Central memory CD8-positive, alpha-beta T cell (primary cell): ENCODE measurements around the gene TMUB2.

Source experiments
- ATAC-seq: fragments of 150-1000 bp; cut with Tn5 transposase; replicated peaks from 2 replicates; pipeline ENCODE4 v1.10.0; 2022; ENCODE audit warnings: mild to moderate bottlenecking, moderate FRiP score, moderate number of reproducible peaks; ENCODE audit not compliant: poor library complexity, severe bottlenecking; ENCODE audit errors: extremely low read depth
- DNase-seq, 2 donors: peaks; one replicate each; pipeline ENCODE4 v3.0.0; 2021; ENCODE audit warnings: low spot score in 2 of 2
- H3K27ac Mint-ChIP-seq: one replicate; pipeline ENCODE4 v1.8.0; 2022; ENCODE audit warnings: low read depth, mild to moderate bottlenecking, moderate library complexity, mixed read lengths
- H3K27me3 Mint-ChIP-seq: one replicate; pipeline ENCODE4 v1.8.0; 2022; ENCODE audit warnings: mixed read lengths
- H3K36me3 Mint-ChIP-seq: one replicate; pipeline ENCODE4 v1.8.0; 2022; ENCODE audit warnings: mild to moderate bottlenecking, moderate library complexity, mixed read lengths; ENCODE audit not compliant: insufficient read depth
- H3K4me1 Mint-ChIP-seq: one replicate; pipeline ENCODE4 v1.8.0; 2022; ENCODE audit warnings: mixed read lengths
- H3K4me3 Mint-ChIP-seq: one replicate; pipeline ENCODE4 v1.8.0; 2022; ENCODE audit warnings: mild to moderate bottlenecking, moderate library complexity, mixed read lengths
- H3K9me3 Mint-ChIP-seq: one replicate; pipeline ENCODE4 v1.8.0; 2022; ENCODE audit warnings: mixed read lengths

The TMUB2 gene

DNA sequence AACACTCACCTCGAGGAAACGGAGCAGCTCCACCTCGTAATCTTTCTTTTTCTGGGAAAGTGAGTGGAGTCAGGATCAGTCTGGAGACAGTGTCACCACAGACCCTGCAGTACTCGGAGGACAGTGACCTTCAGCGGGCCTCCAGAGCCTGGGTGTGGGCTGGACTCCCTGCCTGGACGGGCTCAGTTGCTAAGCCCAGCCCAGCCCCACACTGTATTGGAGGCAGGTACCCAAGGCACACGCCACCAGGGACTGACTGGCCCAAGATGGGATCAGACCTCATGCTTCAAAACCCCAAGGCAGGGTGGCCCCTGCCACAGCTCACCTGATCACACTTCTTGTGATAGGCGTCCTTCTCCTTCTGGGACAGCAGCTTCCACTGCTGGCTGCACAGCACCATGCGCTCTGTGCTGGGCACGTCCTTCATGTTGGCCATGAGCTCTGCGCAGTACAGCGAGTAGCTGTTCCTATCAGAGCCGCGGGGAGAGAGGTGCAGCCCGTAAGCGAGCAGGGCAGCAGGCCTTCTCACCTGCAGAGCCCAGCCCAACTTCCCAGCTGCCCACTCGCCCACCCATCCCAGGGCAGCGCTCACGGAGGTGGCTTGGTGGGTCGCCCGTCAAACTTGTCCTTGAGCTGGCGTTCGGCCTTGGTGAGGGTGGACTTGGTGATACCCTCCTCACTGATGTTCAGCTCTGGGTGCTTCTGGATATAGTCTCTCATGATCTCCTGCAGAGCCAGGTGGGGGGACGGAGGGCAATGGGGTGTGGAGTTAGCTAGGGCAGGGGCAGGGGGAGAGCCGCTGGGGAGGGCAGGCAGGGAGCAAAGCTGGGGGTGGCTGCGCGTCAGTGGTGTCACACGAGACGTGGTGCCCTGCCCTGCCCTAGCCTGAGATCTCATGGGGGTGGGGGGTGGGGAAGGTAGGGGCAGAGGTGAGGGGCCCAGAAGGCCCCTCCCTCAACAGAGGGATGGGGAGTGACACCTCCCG, 24.8 kb downstream of the TMUB2 start:
- no peak overlapping the region for H3K27ac Mint-ChIP-seq
- no peaks in the 10 kb centered on the region for H3K9me3 Mint-ChIP-seq
- no peaks in the 10 kb centered on the region for H3K27me3 Mint-ChIP-seq
- DNase-seq (no peak), ATAC-seq (no peak)
- H3K36me3 Mint-ChIP-seq = peaks cover 63% of the 10 kb centered on the region
- peaks cover 44% of the 10 kb centered on the region for H3K4me1 Mint-ChIP-seq
- H3K4me3 Mint-ChIP-seq = peak overlapping the region; percentile 36

DNA sequence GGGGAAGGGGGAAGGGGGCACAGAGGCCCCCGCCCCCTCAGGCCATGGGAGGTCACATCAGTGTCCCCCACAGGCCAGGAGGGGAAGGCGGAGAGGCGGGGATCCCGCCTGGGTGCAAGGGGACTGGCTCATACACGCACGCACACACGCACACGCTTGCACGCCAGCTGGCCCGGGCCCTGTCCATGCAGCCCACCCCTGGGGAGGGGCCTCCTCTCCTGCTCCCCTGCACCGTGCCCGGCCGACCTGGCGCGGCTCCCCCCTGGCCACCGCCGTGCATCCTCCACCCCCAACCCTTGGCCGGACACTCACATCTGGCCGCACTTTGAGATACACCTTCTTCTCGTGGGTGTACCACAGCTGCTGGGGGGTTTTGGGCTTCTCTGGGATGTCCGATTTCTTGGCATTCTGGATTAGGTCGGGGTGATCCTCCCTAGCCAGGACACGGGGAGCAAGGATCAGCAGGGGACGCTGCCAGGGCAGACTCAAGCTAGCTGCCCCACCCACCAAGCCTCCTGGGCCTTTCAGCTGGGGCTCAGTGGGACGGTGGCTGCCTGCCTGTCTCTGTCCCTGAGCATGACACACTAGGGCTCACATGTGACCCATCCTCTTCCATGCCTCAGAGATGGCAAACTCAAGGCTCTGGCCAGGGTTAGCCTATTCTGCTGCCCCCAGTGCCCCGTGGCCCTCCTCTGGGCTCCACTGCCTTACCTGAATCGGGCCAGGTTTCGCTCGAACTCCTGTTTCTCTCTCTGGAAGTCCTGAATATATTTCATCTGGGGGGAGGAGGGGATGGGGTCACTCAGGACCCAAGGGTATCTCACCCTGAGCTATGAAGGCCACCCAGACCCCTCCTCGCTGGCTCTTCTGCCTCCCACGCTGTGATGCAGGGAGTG, 26.0 kb downstream of the TMUB2 start:
- peak overlapping the region; percentile 88 for H3K27ac Mint-ChIP-seq
- H3K27me3 Mint-ChIP-seq = no peaks in the 10 kb centered on the region
- peaks cover 56% of the 10 kb centered on the region for H3K4me1 Mint-ChIP-seq
- no peak overlapping the region for H3K4me3 Mint-ChIP-seq
- H3K36me3 Mint-ChIP-seq = peaks cover 66% of the 10 kb centered on the region
- no peak for ATAC-seq
- H3K9me3 Mint-ChIP-seq = no peaks in the 10 kb centered on the region
- no peak for DNase-seq

DNA sequence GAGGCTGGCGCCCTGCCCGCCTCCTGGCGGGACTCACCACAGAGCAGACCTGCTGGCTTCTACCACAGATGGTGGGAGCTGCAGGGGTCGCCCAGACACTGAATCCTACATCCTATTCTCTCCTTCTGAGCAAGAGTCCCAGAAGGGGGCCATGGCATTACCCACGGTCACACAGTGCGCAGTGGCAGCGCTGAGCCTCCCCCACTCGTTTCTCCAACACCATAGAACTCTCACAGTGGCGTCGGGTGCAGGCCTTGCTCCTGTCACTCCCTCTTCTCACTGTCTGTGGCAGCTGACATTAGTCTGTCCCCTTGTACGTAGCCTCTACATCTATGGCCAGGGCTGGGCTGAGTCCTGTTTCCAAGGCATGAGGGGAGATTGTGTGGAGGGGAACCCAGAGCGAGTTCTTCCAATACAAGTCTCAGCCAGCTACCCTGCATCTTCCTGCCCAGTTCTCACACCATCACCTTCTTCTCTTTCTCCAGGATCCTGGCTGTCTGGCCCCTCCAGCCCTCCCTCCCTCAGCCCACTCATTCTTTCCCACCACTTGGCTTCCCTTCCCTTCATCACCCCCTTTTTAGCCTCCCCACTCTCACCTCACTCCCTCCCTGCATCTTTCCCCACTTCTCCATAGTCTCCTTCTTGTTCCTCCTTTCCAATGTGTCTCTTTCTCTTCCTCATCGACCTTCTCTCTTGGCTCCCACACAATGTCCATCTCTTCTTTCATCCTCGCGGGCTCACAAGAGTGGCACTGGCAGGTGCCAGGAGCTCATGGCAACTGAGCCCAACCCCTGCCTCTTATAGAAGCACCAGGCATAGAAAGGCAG, 26.8 kb downstream of the TMUB2 start:
- H3K4me3 Mint-ChIP-seq = peak overlapping the region; percentile 2
- peak overlapping the region; percentile 88 for H3K27ac Mint-ChIP-seq
- H3K4me1 Mint-ChIP-seq = peaks cover 55% of the 10 kb centered on the region
- peaks cover 63% of the 10 kb centered on the region for H3K36me3 Mint-ChIP-seq
- H3K9me3 Mint-ChIP-seq = no peaks in the 10 kb centered on the region
- H3K27me3 Mint-ChIP-seq = no peaks in the 10 kb centered on the region
- ATAC-seq (no peak), DNase-seq (no peak)

DNA sequence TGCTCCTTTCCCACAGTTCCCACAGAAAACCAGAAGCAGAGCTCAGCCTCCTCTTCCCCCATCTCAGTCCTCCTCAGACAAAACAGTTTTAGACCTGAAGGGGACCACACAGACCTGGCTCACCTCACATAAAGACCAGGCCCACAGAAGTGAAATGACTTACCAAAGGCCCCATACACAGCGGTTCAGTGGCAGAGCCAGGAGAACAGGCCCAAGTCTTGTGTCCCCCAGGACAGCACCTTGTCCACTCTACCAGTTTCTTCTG, 27.4 kb downstream of the TMUB2 start:
- peak overlapping the region; percentile 2 for H3K4me3 Mint-ChIP-seq
- peaks cover 59% of the 10 kb centered on the region for H3K36me3 Mint-ChIP-seq
- peak overlapping the region; percentile 88 for H3K27ac Mint-ChIP-seq
- H3K27me3 Mint-ChIP-seq = no peaks in the 10 kb centered on the region
- ATAC-seq = no peak
- peaks cover 54% of the 10 kb centered on the region for H3K4me1 Mint-ChIP-seq
- no peak for DNase-seq
- H3K9me3 Mint-ChIP-seq = no peaks in the 10 kb centered on the region

DNA sequence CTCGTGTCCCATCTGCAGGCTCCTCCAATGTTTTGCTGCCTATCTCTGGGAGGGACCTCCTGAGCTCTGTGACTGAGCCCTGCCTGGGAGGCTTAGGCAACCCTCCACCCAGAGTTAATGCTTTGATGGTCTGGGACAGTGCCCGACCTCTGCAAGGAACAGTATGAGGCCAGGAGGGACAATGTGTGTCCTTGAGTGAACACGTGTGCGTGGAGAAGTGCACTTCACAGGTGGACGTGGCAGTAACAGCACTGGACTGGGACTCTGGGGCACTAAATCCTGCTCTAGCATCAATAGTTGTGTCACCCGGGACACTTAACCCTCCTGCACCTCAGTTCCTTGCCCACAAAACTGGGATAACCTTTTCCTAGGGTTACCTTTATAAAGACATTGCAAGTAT, 28.1 kb downstream of the TMUB2 start:
- H3K4me1 Mint-ChIP-seq = peaks cover 52% of the 10 kb centered on the region
- H3K36me3 Mint-ChIP-seq = peaks cover 56% of the 10 kb centered on the region
- H3K27me3 Mint-ChIP-seq = no peaks in the 10 kb centered on the region
- DNase-seq (no peak), ATAC-seq (no peak)
- H3K27ac Mint-ChIP-seq = no peak overlapping the region
- H3K9me3 Mint-ChIP-seq = no peaks in the 10 kb centered on the region
- H3K4me3 Mint-ChIP-seq = peak overlapping the region; percentile 4

- ATAC-seq (no peak), DNase-seq (no peak)
- Mint-ChIP-seq H3K9me3 (no peaks in the 10 kb centered on the region), H3K4me1 (peaks cover 48% of the 10 kb centered on the region), H3K36me3 (peaks cover 59% of the 10 kb centered on the region), H3K4me3 (peak overlapping the region; percentile 64), H3K27ac (peak overlapping the region; percentile 13), H3K27me3 (no peaks in the 10 kb centered on the region)
Measured at GRCh38 chr17:44216173-44216572, 29.4 kb downstream of the TMUB2 start.

- no peak for ATAC-seq
- Mint-ChIP-seq H3K27ac (peak overlapping the region; percentile 13), H3K9me3 (no peaks in the 10 kb centered on the region), H3K4me1 (peaks cover 54% of the 10 kb centered on the region), H3K27me3 (no peaks in the 10 kb centered on the region), H3K4me3 (peak overlapping the region; percentile 64), H3K36me3 (peaks cover 58% of the 10 kb centered on the region)
- no peak for DNase-seq
Measured at GRCh38 chr17:44216694-44217093, 29.9 kb downstream of the TMUB2 start.

DNA sequence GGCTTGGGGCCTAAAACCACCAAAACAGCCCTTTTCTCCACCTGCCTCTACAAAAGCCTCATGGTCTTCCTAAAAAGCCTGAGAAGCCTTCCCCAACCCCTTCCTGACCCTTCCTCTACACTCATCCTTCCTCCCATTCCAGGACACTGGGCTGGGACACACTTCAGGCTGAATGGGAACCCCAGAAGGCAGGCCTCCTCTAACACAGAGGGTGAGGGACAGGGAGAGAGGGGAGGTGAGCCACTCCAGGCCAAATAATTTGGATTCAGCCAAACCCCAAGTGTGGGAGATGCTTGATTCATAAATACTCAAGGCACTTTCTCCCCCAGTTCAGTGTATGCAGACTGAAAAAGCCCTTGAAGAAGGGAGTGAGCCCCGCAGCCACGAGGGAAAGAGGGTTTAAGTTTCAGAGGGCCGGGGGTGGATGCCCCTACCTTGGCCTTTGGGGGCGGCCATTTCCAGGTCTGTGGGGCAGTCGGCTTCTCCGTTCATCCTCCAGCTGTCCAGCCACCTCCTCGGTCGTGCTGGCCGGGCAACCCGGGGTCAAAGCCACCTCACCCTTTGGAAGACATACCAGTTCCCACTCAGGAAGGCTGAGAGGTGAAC, 31.1 kb downstream of the TMUB2 start:
- Mint-ChIP-seq H3K27me3 (no peaks in the 10 kb centered on the region), H3K9me3 (no peaks in the 10 kb centered on the region), H3K27ac (peak overlapping the region; percentile 78), H3K36me3 (peaks cover 60% of the 10 kb centered on the region), H3K4me3 (peak overlapping the region; percentile 64), H3K4me1 (peaks cover 65% of the 10 kb centered on the region)
- DNase-seq (no peak), ATAC-seq (no peak)

DNA sequence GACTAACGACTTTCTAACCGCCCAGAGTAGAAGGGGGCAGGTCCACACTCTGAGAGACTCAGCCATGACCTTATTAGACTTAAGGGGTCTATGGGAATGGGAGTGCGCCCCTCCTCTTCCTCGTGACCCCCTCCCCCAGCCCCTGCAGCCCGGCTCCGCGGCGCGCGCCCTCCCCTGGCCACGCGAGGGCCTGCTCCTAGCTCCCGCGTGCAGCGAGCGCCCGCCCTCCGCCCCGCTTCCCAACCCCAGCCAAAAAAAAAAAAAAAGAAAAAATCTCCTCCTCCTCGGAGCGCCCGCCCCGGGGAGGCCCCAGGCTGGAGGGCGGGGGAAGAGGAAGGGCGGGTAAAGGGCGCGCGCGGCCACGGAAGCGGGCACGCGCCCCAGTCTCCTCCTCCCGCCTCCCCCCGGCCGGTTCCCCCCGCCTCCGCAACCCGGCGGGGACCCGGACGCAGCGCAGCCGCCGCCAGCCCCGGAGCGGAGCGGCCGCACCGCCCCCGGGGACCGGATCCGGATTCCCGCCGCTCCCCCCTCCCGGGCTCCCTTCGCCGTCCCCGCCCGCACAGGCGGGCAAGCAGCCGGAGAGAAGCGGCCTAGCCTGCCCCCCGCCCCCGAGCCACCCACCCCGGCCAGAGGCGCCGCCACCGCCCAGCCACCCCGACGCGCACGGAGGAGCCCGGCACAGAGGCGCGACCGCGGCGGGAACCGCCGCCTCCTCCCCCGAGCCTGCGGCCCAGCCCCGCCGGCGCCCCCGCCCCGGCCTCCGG, 31.8 kb downstream of the TMUB2 start:
- H3K9me3 Mint-ChIP-seq = no peaks in the 10 kb centered on the region
- H3K27ac Mint-ChIP-seq = peak overlapping the region; percentile 78
- peaks cover 54% of the 10 kb centered on the region for H3K36me3 Mint-ChIP-seq
- peak; percentile 42 for ATAC-seq
- peak; percentile 72 to 82 for DNase-seq
- no peaks in the 10 kb centered on the region for H3K27me3 Mint-ChIP-seq
- peaks cover 62% of the 10 kb centered on the region for H3K4me1 Mint-ChIP-seq
- H3K4me3 Mint-ChIP-seq = peak overlapping the region; percentile 64

GRCh38 chr17:44219108-44219615, 32.4 kb downstream of the TMUB2 start:
- DNase-seq (peak; percentile 62 to 63), ATAC-seq (peak; percentile 49)
- H3K36me3 Mint-ChIP-seq = peaks cover 50% of the 10 kb centered on the region
- no peak overlapping the region for H3K27ac Mint-ChIP-seq
- peak overlapping the region; percentile 13 for H3K4me3 Mint-ChIP-seq
- H3K27me3 Mint-ChIP-seq = no peaks in the 10 kb centered on the region
- peaks cover 55% of the 10 kb centered on the region for H3K4me1 Mint-ChIP-seq
- no peaks in the 10 kb centered on the region for H3K9me3 Mint-ChIP-seq

GRCh38 chr17:44219616-44220212, 32.9 kb downstream of the TMUB2 start, which contains the start of gene UBTF:
UBTF (minus strand) TSS chr17:44219675; CDS start chr17:44218229, 1,446 bp downstream.
- peaks cover 51% of the 10 kb centered on the region for H3K4me1 Mint-ChIP-seq
- H3K36me3 Mint-ChIP-seq = peaks cover 48% of the 10 kb centered on the region
- H3K27me3 Mint-ChIP-seq = no peaks in the 10 kb centered on the region
- DNase-seq = peak in 1 of 2 donors; percentile 63
- H3K27ac Mint-ChIP-seq = peak within 1 kb of the TSS; percentile 99
- ATAC-seq = peak; percentile 33
- no peaks in the 10 kb centered on the region for H3K9me3 Mint-ChIP-seq
- H3K4me3 Mint-ChIP-seq = peak within 1 kb of the TSS; percentile 96
